Measurements from ENCODE around the gene NCAM2.

NCAM2 gene

DNA sequence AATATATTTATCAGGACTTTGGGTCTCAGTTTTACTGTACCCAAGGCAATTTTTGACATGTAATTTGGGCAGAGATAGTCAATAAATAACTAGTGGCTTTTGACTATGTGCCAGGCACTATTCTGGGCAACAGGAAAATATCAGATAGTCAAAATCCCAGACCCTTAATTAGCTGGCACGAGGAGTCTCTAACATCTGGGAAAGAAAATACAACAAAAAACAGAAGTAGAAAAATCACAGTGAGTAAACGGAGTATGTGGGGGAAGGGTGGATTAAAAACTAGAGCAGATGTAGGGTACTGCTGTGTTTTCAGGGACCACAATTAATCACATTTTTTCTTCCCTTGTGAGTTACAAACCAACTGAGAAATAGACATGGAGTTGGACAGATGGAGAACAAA is 217.8 kb downstream of the NCAM2 start:
- no peak for DNase-seq (ENCODE audit: low spot score)

- DNase-seq (ENCODE audit: low spot score), result no peak
Observed at GRCh38 chr21:21226472-21226871, 228.3 kb downstream of the NCAM2 start.

DNA sequence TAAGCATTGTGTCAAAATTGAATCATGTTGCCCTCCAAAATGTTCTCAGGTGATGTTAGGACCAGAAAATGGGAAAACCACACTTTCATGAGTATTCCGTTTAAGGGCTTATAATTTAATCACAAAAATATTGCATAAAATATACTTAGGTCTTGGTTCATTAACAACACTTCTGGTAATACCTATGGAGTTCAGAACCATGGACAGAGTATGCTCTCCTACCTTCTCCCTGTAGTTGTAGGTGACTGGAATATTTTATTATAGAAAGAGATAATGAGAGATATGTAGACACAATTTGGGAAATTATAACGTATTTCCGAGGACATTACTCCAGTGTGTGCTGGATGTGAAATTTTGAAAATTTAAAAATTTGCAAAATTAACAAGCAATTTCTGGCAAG is 232.5 kb downstream of the NCAM2 start:
- no peak for DNase-seq (ENCODE audit: low spot score)

- DNase-seq (ENCODE audit: low spot score), result no peak
Observed at GRCh38 chr21:21231913-21232312, 233.7 kb downstream of the NCAM2 start.

GRCh38 chr21:21232320-21232719 is 234.1 kb downstream of the NCAM2 start:
- no peak for DNase-seq (ENCODE audit: low spot score)

- no peak for DNase-seq (ENCODE audit: low spot score)
Observed at GRCh38 chr21:21233051-21233450, 234.8 kb downstream of the NCAM2 start.

GRCh38 chr21:21236996-21237395 is 238.8 kb downstream of the NCAM2 start:
- no peak for DNase-seq (ENCODE audit: low spot score)

DNA sequence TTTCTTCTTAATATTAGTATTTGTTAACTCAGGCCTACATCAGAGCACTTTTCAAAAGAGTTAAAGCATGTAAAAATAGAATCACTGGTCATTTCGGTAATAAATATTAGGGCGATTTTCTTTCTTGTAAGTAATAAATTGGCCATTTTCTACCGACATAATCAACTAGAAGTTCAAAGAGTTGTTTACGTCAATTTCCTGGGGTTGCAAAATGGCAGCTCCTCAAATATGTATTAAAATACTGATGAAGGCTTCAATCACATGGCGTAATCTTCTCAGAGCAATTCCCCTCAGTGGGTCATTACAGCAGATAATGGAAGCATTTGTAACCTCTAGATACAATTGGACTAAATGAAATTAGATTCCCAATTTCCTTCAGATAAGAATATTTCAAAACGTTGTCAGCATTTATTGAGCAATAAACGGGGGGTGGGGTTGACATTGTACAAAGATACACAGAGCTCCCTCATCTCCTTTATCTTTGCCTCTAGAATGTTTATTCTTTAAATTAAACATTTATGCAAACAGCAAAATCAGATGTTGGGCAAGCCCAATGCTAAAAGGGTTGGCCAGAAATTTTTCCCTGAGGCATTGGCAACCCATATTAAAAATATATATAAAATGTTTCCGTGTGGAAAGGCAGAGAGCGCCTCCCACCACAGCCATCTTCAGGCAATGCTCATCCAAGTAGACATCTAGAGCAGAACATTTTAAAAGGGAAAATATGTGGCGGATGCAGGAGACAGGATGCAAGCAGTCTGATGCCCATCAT is 240.6 kb downstream of the NCAM2 start:
- no peak for DNase-seq (ENCODE audit: low spot score)

DNA sequence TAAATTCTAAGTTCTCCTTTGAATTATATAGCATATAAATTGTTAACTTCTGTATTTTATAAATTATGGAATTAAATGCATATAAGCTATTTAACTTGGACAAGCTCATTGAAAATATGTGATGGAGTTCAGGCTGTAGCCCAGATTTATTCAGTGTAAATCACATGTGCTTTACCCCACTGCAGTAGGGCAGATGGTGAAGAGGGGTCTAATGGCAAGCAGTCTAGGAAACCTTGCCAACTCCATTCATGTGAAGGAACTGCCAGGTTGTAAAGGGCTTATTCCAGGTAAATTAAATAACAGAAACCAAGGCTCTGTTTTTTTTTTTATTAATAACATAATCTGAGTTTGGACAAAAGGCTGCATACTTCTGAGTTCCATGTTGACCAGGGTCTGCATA is 243.2 kb downstream of the NCAM2 start:
- DNase-seq (ENCODE audit: low spot score), result no peak

GRCh38 chr21:21246007-21246406 is 247.8 kb downstream of the NCAM2 start:
- DNase-seq (ENCODE audit: low spot score), result no peak

DNA sequence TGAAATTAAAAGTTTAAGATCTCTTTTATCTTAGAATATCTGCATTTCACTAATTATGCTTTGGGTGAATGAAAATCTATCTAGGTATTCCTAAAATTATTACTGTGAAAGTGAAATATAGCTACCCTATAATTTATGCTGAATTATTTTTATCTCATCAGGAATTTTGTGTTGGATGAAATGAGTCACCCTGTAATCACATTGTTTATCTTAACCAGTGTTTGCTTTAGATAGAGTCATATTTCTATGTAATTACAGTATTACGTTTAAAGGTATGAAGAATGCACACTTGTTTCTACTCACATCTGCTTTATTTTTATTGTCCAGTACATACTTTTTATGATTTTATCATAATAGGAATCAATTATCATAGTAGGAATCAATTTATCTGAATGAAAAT is 249.2 kb downstream of the NCAM2 start:
- DNase-seq (ENCODE audit: low spot score), result no peak

DNA sequence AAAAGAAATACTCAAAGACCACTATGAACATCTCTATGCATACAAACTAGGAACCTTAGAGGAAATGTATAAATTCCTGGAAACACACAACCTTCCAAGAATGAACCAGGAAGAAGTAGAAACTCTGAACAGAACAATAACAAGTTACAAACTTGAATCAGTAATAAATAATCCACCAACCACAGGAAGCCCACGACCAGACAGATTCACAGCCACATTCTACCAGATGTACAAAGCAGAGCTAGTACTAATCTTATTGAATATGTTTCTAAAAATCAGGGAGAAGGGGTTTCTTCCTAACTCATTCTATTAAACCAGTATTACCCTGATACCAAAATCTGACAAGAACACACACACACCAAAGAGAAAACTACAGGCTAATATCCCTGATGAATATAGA is 263.8 kb downstream of the NCAM2 start:
- DNase-seq (ENCODE audit: low spot score), result no peak

DNA sequence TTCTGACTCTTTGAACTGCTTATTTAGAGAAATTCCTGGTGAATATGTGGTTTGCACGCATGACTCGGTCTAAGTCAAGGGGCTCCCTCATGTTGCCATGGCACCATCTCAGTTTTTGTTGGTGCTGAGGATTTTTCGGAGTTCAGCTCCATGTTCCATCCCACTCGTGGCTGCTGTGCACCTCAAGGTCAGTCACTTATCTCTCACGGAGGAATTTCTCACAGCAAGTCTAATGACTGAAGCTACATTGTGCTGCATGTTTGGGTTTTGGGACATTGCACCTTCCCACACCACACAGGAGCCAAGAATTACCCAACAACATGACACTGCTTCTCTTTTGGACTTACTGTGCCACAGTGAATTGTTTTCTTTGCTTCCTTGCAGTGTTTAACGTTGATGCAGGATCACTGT is 269.9 kb downstream of the NCAM2 start:
- no peak for DNase-seq (ENCODE audit: low spot score)

- DNase-seq (ENCODE audit: low spot score), result no peak
Observed at GRCh38 chr21:21268885-21269284, 270.7 kb downstream of the NCAM2 start.

DNA sequence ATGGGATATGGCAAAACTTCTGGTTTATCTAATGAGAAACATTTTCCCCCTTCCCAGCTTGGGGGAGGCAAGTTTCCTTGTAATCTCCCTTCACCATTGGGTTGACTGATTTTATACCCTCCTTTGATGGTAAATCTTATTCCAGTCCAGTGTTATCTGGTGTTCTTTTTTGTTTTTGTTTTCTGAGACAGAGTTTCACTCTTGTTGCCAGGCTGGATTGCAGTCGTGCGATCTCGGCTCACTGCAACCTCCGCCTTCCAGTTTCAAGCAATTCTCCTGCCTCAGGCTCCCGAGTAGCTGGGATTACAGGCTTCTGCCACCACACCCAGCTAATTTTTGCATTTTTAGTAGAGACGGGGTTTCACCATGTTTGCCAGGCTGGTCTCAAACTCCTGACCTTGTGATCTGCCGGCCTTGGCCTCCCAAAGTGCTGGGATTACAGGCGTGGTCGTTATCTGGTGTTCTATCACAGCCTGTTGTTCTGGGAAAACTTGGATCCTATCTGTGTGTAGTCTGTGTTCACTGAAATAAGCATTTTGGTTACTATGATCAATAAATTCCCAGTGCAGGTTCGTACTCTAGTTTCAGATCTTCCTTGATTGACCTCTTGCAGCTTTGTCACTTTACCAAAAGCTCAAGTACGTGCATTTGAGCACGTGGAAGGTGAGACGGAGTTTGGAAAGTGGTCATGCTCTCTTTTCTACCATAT is 281.1 kb downstream of the NCAM2 start:
- DNase-seq (ENCODE audit: low spot score), result no peak

GRCh38 chr21:21283810-21284209 is 285.6 kb downstream of the NCAM2 start:
- DNase-seq (ENCODE audit: low spot score), result no peak

DNA sequence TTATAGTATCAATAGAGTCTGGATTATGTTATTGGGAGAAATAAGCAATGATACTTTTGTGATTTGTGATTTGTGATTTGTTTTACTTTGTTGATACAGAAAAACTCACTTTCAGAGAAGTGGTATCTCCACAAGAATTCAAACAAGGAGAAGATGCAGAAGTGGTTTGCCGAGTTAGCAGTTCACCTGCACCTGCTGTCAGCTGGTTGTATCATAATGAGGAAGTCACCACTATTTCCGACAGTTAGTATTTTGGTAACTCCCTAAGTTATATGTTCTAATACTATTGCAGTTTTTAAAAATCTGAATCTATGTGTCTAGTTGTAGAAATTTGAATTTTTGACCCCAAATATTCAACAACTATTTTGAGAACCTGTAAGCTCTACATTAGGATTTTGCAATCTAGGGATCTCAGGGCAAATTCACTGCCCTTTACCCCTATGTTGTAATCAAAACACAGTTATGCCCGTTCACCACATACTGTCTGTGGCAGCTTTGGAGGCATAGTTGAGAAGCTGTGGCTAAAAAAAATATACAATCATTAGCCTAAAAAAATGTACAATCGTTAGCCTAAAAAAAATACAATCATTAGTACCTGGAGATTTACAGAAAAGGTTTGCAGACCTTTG is 288.1 kb downstream of the NCAM2 start:
- DNase-seq (ENCODE audit: low spot score), result no peak

- no peak for DNase-seq (ENCODE audit: low spot score)
Observed at GRCh38 chr21:21290751-21291150, 292.5 kb downstream of the NCAM2 start.

DNA sequence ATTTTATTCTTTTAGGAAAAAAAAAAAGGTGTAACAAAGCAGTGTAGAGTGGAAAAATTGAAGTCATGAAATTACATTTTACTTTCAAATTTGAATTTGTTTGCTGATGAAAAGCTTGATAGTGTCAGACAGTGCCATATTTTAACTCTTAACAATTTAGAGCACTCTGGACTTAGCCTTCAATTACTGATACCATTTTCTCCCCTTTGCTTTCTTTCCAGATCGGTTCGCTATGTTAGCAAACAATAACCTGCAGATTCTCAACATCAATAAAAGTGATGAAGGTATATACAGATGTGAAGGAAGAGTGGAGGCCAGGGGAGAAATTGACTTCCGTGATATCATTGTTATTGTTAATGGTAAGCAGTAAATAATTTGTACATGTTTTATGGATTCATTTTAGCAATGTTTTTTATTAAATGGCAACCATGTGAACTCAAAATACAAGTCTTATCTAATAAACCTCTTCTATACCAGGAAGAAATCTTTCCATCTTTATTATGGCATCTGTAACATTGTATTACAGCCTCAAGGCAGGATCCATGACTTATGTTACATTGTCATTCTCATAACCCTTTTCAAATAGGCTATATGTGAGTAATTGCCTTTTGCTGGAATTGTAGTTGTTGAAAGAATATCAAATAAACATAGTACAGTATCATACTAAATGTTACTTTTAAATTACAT is 293.8 kb downstream of the NCAM2 start:
- DNase-seq (ENCODE audit: low spot score), result no peak

DNA sequence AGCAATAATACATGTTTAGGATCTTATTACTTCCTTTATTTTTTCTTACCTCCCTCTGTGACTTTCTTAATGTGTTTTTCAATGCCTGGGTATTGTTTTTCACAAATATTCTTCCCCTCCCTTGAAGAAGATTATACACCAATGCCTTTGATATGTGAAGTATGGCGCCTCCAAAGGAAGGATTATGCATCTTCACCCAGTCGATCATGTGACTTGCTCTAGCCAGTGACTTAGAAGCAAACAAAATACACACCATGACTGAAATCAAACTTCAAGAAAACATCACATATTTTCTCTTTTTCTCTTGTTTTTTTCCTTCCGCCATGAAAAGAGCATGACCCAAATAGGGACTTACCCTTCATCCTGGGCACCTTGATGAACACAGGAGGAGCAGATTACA is 297.1 kb downstream of the NCAM2 start:
- no peak for DNase-seq (ENCODE audit: low spot score)

GRCh38 chr21:21297211-21297610 is 299.0 kb downstream of the NCAM2 start:
- DNase-seq (ENCODE audit: low spot score), result no peak

DNA sequence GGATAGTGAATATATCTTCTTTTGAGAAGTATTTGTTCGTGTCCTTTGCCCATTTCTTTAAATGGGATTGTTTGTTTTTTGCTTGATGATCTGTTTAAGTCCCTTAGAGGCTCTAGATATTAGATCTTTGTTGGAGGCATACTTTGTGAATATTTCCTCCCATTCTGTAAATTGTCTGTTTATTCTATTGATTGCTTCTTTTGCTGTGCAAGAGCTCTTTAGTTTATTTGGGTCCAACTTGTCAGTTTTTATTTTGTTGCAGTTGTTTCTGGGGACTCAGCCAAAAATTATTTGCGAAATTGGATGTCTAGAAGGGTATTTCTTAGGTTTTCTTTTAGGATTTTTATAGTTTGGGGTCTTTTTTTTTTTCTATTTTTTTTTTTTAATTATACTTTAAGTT is 302.8 kb downstream of the NCAM2 start:
- DNase-seq (ENCODE audit: low spot score), result no peak

GRCh38 chr21:21309510-21309909 is 311.3 kb downstream of the NCAM2 start:
- no peak for DNase-seq (ENCODE audit: low spot score)

Data from HuH-7.5 (cell line).